Natural killer cell (primary cell): ENCODE data around the gene PIK3AP1. TPM values are rescaled to one million over a fixed set of nuclear protein-coding genes. Genes with fewer than 3 reads are reported as not detected.

Experiments used
- ATAC-seq, 3 donors: fragments of 150-1000 bp in 2 of 3; fragments of 200-7000 bp in 1 of 3; cut with Tn5 transposase; 1 replicate in 1 of 3; 2 replicates in 2 of 3; pipeline ENCODE4 v1.10.0; 2021; ENCODE audit warnings: mild to moderate bottlenecking in 2 of 3, moderate library complexity in 2 of 3
- DNase-seq, 2 donors: peaks; one replicate each; pipeline versions ENCODE4 v3.0.0 to v3.0.0-alpha.2; 2013 to 2021; ENCODE audit warnings: mixed read lengths in 1 of 2
- H3K27ac ChIP-seq: one replicate; pipeline ENCODE4 v1.5.1; 2013; ENCODE audit warnings: mild to moderate bottlenecking, low read length
- H3K27me3 ChIP-seq: one replicate; pipeline ENCODE4 v1.6.1; 2013; ENCODE audit warnings: low read length; ENCODE audit not compliant: control insufficient read depth, insufficient read depth
- H3K36me3 ChIP-seq: one replicate; pipeline ENCODE4 v1.6.1; 2013; ENCODE audit warnings: low read length; ENCODE audit not compliant: control insufficient read depth, insufficient read depth
- H3K4me1 ChIP-seq: one replicate; pipeline ENCODE4 v1.6.1; 2013; ENCODE audit warnings: low read length; ENCODE audit not compliant: control insufficient read depth, insufficient read depth
- H3K4me3 ChIP-seq: one replicate; pipeline ENCODE4 v1.5.1; 2013; ENCODE audit warnings: low read length
- H3K9me3 ChIP-seq: one replicate; pipeline ENCODE4 v1.6.1; 2013; ENCODE audit warnings: low read length; ENCODE audit not compliant: control insufficient read depth, insufficient read depth
- H3K27ac Mint-ChIP-seq, 2 donors: one replicate each; pipeline ENCODE4 v1.8.0; 2022; ENCODE audit warnings: mild to moderate bottlenecking in 2 of 2, mixed read lengths in 2 of 2, moderate library complexity in 1 of 2
- H3K27me3 Mint-ChIP-seq, 2 donors: one replicate each; pipeline ENCODE4 v1.8.0; 2022; ENCODE audit warnings: low read depth in 2 of 2, mixed read lengths in 2 of 2
- H3K36me3 Mint-ChIP-seq: one replicate; pipeline ENCODE4 v1.8.0; 2022; ENCODE audit warnings: mixed read lengths
- H3K4me1 Mint-ChIP-seq, 2 donors: one replicate each; pipeline ENCODE4 v1.8.0; 2022; ENCODE audit warnings: mixed read lengths in 2 of 2
- H3K4me3 Mint-ChIP-seq: one replicate; pipeline ENCODE4 v1.8.0; 2022; ENCODE audit warnings: mild to moderate bottlenecking, moderate library complexity, mixed read lengths
- H3K9me3 Mint-ChIP-seq, 2 donors: one replicate each; pipeline ENCODE4 v1.8.0; 2022; ENCODE audit warnings: mixed read lengths in 2 of 2
- CTCF ChIP-seq: fragments of 200-600 bp; IDR thresholded peaks from one replicate; pipeline ENCODE4 v1.8.0; 2022; ENCODE audit warnings: antibody characterized with exemption
- WGBS: methylation state at CpG from one replicate; pipeline ENCODE4 v1.1.7; 2013; ENCODE audit warnings: missing lambda C conversion rate; ENCODE audit not compliant: insufficient coverage; 5-methylcytosine and 5-hydroxymethylcytosine counted together
- intact Hi-C: fragments of 100-400 bp; cut with micrococcal nuclease; formaldehyde crosslinking; loops from one replicate; pipeline ENCODE4 v1.14.2; 2022
- total RNA-seq, 4 donors: library from RNA; stranded (reverse); fragments of 120-200 nt in 1 of 4; gene quantifications; one replicate each; pipeline versions ENCODE4 v1.2.3 to v1.2.4, GENCODE V29; 2013 to 2022

The PIK3AP1 gene
- total RNA-seq, 3 donors from 2014 or later (not counting 1 experiment from before 2014, with no cell fraction given) = 95.3 to 137 (median 97.1) TPM

- Mint-ChIP-seq H3K4me1 (peaks cover 46 to 54% of the 10 kb centered on the region in 2 donors), H3K4me3 (no peak overlapping the region), H3K27me3 (no peaks in the 10 kb centered on the region), H3K9me3 (no peaks in the 10 kb centered on the region), H3K36me3 (no peaks in the 10 kb centered on the region), H3K27ac (peak overlapping the region; percentile 66 to 97)
- ATAC-seq (no peak), DNase-seq (no peak)
- TF ChIP-seq CTCF = no peak
- no peak overlapping the region for H3K27ac ChIP-seq
- H3K36me3 ChIP-seq = no peaks in the 10 kb centered on the region
- H3K9me3 ChIP-seq = no peaks in the 10 kb centered on the region
- peaks cover 21% of the 10 kb centered on the region for H3K4me1 ChIP-seq
- no CpG with 5 or more reads among the region's 1 CpG for WGBS
- intact Hi-C loops = no loop called here
- H3K27me3 ChIP-seq = no peaks in the 10 kb centered on the region
- no peak overlapping the region for H3K4me3 ChIP-seq
Observed at GRCh38 chr10:96584035-96584434, 136.3 kb downstream of the PIK3AP1 start.

- intact Hi-C loops = no loop called here
- Histone ChIP-seq H3K27ac (no peak overlapping the region), H3K27me3 (no peaks in the 10 kb centered on the region), H3K4me1 (peaks cover 2% of the 10 kb centered on the region), H3K9me3 (no peaks in the 10 kb centered on the region), H3K36me3 (peaks cover 8% of the 10 kb centered on the region), H3K4me3 (no peak overlapping the region)
- no peak for DNase-seq
- no peaks in the 10 kb centered on the region for H3K36me3 Mint-ChIP-seq
- no peak for TF ChIP-seq CTCF
- no peaks in the 10 kb centered on the region for H3K27me3 Mint-ChIP-seq
- H3K4me1 Mint-ChIP-seq = peaks cover 69 to 82% of the 10 kb centered on the region in 2 donors
- H3K9me3 Mint-ChIP-seq = no peaks in the 10 kb centered on the region
- H3K27ac Mint-ChIP-seq = no peak overlapping the region
- H3K4me3 Mint-ChIP-seq = no peak overlapping the region
- no peak for ATAC-seq
- no CpG with 5 or more reads among the region's 2 CpGs for WGBS
Observed at GRCh38 chr10:96579133-96579532, 141.2 kb downstream of the PIK3AP1 start.

GRCh38 chr10:96578633-96579032, 141.7 kb downstream of the PIK3AP1 start:
- no peak for TF ChIP-seq CTCF
- ATAC-seq (no peak), DNase-seq (no peak)
- Histone ChIP-seq H3K9me3 (no peaks in the 10 kb centered on the region), H3K4me1 (peaks cover 2% of the 10 kb centered on the region), H3K27ac (no peak overlapping the region), H3K4me3 (no peak overlapping the region), H3K27me3 (no peaks in the 10 kb centered on the region), H3K36me3 (peaks cover 8% of the 10 kb centered on the region)
- intact Hi-C loops = no loop called here
- no peak overlapping the region for H3K4me3 Mint-ChIP-seq
- H3K4me1 Mint-ChIP-seq = peaks cover 69 to 82% of the 10 kb centered on the region in 2 donors
- no peaks in the 10 kb centered on the region for H3K36me3 Mint-ChIP-seq
- peak overlapping the region in 1 of 2 donors; percentile 23 for H3K27ac Mint-ChIP-seq
- H3K9me3 Mint-ChIP-seq = no peaks in the 10 kb centered on the region
- H3K27me3 Mint-ChIP-seq = no peaks in the 10 kb centered on the region
- 100% methylated on average over 5 of the region's 5 CpGs for WGBS

- peaks cover 8% of the 10 kb centered on the region for H3K36me3 ChIP-seq
- H3K4me1 ChIP-seq = peaks cover 2% of the 10 kb centered on the region
- H3K27me3 ChIP-seq = no peaks in the 10 kb centered on the region
- no peaks in the 10 kb centered on the region for H3K27me3 Mint-ChIP-seq
- H3K36me3 Mint-ChIP-seq = no peaks in the 10 kb centered on the region
- peak overlapping the region; percentile 4 for H3K4me3 Mint-ChIP-seq
- no peaks in the 10 kb centered on the region for H3K9me3 ChIP-seq
- H3K27ac ChIP-seq = no peak overlapping the region
- TF ChIP-seq CTCF = no peak
- H3K4me3 ChIP-seq = no peak overlapping the region
- intact Hi-C loops = no loop called here
- no peak for DNase-seq
- 85% methylated on average over 1 of the region's 4 CpGs for WGBS
- no peak for ATAC-seq
- H3K9me3 Mint-ChIP-seq = no peaks in the 10 kb centered on the region
- H3K27ac Mint-ChIP-seq = peak overlapping the region; percentile 5 to 29
- H3K4me1 Mint-ChIP-seq = peaks cover 69 to 82% of the 10 kb centered on the region in 2 donors
Observed at GRCh38 chr10:96578022-96578421, 142.3 kb downstream of the PIK3AP1 start.
